HG03108 (cell line): ENCODE results near the gene WASF2.
"Not testable (repeated sequence)": the region's sequence is repeated elsewhere in the genome, so short reads cannot be mapped to it uniquely, and the experiment has no call there.

Experiments used
- ATAC-seq: cut with Tn5 transposase; IDR thresholded peaks from one replicate; pipeline ENCODE4 v1.9.1; 2021; ENCODE audit warnings: moderate library complexity; ENCODE audit not compliant: unreplicated experiment

The WASF2 gene

GRCh38 chr1:27400082-27400962, 89.6 kb downstream of the WASF2 start:
- ATAC-seq: no peak

GRCh38 chr1:27399251-27400025, 90.5 kb downstream of the WASF2 start:
- ATAC-seq: no peak

- no peak for ATAC-seq
Measured at GRCh38 chr1:27398405-27399149, 91.4 kb downstream of the WASF2 start.

- ATAC-seq: no peak
Measured at GRCh38 chr1:27397749-27398148, 92.2 kb downstream of the WASF2 start.

- no peak for ATAC-seq
Measured at GRCh38 chr1:27397110-27397509, 92.9 kb downstream of the WASF2 start.

- no peak for ATAC-seq
Measured at GRCh38 chr1:27395441-27396195, 94.3 kb downstream of the WASF2 start.

- no peak for ATAC-seq
Measured at GRCh38 chr1:27394925-27395324, 95.0 kb downstream of the WASF2 start.

GRCh38 chr1:27394282-27394658, 95.7 kb downstream of the WASF2 start:
- ATAC-seq: no peak

- no peak for ATAC-seq
Measured at GRCh38 chr1:27393641-27394281, 96.2 kb downstream of the WASF2 start.

- ATAC-seq: no peak
Measured at GRCh38 chr1:27392778-27393635, 97.0 kb downstream of the WASF2 start.

GRCh38 chr1:27392096-27392777, 97.7 kb downstream of the WASF2 start, which contains the start of gene GPR3:
GPR3 (plus strand) TSS chr1:27392622; CDS start chr1:27393799, 1,177 bp downstream.
- peak; percentile 75 for ATAC-seq

GRCh38 chr1:27391511-27392095, 98.4 kb downstream of the WASF2 start:
- no peak for ATAC-seq

- ATAC-seq: no peak
Measured at GRCh38 chr1:27388337-27389005, 101.5 kb downstream of the WASF2 start.

GRCh38 chr1:27384797-27385196, 105.2 kb downstream of the WASF2 start:
- ATAC-seq: not testable (repeated sequence)

- ATAC-seq: no peak
Measured at GRCh38 chr1:27383661-27384060, 106.3 kb downstream of the WASF2 start.

GRCh38 chr1:27383039-27383605, 106.8 kb downstream of the WASF2 start, which contains the start of gene CD164L2:
CD164L2 (minus strand) TSS chr1:27383333; CDS start chr1:27383239, 94 bp downstream.
- no peak for ATAC-seq
